Midbrain (tissue), 1 donor: ENCODE results near the gene MRTFA.

ENCODE experiments used
- DNase-seq: peaks from one replicate; lab custom pipeline; 2025; lab: John Stamatoyannopoulos, UW

Gene MRTFA

GRCh38 chr22:40491990-40492631, 144.4 kb downstream of the MRTFA start:
- peak; percentile 77 for DNase-seq

DNA sequence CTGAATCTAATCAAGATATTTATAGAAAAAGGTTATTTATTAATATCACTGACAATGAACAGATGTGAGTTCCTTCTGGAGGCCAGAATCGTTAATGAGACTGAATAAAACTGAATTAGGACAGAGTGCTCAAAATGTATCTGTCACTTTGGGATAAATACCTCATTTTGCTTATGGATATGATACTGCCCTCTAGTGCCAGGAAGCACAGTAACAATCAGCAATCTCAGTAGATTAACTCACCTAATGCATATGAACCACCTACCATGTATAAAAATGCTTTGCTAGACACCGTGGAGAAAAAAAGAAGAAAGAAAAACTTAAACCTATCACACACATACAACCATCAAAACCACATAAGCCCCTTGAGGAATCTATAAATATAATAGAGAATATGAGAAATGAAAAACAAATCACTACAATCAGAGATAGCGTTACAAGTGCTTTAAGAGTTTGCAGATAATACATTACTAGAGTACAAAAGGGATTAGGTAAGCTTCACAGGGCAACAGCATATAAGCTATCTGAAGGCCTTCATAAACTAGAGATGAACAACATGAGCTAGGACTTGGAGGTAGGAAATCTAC, 148.8 kb downstream of the MRTFA start:
- peak; percentile 35 for DNase-seq

DNA sequence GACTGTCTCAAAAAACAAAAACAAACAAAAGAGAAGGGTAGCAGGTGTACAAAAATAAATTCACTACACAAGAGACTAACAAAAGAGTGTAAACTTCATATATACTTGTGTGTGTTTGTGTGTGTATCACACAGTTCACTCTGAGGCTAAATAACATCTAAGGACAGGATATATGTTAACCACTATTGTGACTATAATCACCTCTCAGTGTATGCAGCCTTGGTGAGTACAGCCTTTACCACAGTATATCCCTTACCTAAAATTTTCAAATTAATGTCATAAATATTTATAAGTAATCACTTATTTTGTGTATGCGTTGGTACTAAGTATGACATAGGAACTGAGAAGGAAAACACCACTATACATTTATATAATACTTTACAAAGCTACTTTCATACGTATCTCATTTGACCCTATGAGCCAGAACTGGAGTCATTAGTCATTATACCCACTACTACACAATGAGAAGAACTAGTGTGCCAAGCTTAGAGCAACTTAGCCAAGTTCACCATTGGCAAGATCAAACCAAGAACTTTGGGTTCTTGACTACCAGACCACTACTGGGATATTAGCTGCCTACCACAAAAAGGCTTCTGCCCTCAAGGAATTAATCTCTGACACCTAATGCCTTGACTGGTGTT, 149.4 kb downstream of the MRTFA start:
- DNase-seq = no peak

DNA sequence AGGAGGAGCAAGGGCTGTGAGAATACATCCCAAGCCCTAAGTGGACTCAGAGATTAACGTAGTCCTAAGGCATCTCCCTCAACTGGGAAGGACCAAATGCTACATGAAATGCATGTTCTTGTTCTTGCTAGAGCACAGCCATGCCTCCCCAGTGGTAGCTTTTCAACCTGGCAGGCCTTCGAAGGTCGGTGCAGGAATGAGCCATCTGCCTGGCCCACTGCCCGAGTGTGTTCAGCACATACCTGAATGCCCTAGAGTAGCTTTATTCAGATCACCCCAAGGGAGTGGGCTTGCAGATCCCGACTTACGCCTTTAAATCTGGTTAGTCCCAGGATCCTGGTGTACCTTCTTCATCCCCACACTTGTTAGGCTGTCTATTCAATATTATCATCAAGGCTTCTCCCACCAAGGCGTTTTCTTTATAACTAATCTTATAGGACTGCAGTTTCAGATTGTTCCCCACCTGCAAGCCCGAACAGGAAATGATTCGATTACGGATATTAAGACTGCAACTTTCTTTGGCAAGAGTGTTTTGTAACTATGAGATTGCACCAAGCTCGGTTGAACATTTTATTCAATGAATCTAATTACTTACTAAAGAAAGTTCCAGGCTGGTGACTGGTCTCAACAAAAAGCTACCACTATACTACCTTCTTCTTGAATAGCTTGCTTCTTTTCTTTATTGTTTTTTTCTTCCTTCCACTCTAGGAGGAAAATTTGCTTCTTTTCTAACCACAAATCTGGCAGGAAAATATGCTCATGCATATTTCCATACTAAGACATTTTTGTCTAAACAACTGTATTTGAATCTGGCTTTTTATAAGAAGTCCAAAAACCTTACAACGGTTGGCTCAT, 150.5 kb downstream of the MRTFA start:
- DNase-seq = no peak

DNA sequence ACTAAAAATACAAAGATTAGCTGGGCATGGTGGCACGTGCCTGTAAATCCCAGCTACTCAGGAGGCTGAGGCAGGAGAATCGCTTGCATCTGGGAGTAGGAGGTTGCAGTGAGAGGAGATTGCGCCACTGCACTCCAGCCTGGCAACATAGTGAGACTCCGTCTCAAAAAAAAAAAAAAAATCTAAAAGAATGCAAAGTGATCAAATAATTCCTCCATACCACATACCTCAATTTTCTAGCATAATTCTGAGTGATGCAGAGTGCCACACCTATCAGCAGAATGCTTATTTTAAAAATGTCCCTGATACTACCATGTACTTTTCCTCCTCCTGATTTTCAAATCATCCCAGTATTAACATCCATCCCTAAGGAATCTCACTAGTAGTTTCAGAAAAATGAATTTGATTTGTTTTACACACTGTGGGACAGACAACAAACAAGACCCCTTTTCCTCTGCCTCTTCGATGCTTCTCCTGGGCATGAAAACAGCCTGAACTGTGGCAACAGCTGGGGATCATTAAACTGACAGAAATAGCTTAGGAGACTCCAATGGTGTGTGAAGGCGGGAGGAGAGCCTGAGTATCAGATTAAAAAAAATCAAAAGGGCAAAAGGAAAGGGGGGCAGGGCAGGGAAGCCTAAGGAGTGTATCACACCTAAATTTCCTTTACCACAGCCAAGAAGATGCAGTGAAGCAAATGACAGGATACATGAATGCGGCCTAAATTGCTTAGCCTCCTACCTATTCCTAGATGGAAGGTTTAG, 151.4 kb downstream of the MRTFA start:
- no peak for DNase-seq

GRCh38 chr22:40482886-40483285, 153.6 kb downstream of the MRTFA start:
- DNase-seq = no peak

GRCh38 chr22:40482391-40482790, 154.1 kb downstream of the MRTFA start:
- DNase-seq = no peak

- no peak for DNase-seq
Observed at GRCh38 chr22:40480996-40481395, 155.5 kb downstream of the MRTFA start.

GRCh38 chr22:40479887-40480538, 156.5 kb downstream of the MRTFA start:
- no peak for DNase-seq

DNA sequence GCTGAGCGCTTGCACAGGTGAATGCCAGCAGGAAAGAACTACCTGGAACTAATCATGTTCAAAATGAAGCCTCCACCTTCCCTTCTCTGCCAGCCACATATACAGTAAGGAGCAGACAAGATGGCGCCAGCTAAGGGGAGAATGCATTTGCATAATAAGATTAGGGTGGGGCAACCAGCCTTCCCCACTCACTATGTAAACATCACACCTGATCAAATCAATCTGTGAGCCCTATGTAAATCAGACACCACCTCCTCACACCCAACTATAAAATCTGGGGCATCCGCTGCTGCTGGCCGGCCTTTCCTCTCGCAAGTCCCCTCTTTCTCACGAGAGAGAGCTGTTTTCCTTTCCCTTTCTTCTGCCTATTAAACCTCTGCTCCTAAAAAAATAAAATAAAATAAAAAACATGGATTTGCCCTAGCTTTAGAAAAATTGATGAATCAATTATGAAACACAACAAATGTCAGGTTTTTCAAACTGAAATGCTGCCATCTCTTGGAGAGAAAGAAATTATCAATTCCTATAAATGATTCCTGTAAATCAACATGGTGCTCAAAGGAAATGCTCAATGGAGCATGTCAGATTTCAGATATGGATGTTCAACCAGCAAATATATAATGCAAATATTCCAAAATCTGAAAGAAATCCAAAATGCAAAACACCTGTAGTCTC, 157.3 kb downstream of the MRTFA start:
- no peak for DNase-seq

DNA sequence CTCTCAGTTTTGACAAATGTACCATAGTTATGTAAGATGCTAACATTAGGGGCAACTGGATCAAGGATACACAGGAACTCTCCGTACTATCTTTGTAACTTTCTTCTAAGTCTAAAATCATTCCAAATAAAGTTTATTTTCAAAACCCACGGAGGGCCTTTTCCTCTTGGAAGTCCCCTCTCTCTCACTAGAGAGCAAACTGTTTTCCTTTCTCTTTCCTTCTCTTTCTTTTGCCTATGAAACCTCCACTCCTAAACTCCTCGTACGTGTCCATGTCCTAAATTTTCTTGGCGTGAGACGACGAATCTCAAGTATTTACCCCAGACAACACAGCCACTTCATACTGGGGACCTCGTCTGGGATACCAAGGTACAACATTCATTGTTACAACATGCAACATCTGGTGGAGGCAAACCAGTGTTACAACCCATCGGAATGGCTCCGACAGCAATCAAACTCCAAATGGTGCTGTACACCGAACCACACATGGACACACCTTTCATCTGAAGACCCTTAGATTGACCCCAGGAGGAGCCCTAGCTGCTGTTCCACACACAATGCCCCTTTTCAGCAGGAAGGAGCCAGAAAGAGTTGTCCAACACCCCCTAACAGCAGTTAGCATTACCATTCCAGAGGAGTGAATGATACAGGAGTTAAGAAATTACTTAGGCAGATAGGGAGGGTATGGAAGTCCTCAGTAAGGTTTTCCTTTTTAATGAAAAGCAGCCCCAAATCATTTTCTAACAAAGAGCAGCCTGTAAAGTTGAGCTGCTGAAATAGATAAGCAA, 158.0 kb downstream of the MRTFA start:
- no peak for DNase-seq

DNA sequence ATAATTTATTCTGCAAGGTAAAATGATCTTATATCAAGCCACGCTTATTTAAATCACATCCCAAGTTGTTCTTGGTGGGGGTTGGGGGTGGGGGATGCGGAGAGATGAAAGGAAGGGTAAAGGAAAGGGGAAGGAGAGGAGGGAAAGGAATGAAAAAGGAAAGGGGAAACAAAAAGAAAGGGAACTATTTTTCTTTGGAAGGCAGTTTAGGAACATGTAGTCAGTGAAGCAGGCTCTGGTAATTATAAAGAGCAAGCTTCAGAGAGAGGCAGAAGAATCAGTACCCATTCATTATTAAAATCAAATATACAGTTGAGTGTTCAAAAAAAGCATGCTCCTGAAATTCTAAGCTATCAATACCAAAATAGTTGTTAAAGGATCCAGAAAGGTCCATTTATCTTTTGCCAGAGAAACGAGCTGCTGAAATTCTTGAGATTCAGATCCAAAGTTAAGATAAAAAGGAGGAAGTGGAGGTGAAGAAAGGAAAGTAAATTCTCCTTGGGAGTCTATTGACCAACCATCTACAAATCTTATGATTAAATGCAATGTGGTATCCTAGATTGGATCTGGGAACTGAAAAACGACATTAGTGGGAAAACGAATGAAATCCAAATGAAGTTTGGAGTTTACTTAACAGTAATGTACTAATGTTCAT, 158.7 kb downstream of the MRTFA start:
- no peak for DNase-seq

DNA sequence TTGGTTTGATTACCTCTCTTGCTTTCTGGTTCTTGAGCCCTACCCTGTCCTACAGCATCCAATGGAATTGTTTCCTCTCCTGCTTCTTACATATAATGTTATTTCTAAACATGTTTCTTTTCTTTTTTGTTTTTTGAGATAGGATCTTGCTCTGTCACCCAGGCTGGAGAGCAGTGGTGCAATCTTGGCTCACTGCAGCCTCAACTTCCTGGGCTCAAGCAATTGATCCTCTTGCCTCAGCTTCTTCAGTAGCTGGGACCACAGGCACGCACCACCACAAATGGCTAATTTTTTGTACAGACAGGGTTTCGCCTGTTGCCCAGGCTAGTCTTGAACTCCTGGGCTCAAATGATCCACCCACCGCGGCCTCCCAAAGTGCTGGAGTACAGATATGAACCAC, 160.2 kb downstream of the MRTFA start:
- DNase-seq = no peak

- no peak for DNase-seq
Observed at GRCh38 chr22:40473703-40474102, 162.8 kb downstream of the MRTFA start.

DNA sequence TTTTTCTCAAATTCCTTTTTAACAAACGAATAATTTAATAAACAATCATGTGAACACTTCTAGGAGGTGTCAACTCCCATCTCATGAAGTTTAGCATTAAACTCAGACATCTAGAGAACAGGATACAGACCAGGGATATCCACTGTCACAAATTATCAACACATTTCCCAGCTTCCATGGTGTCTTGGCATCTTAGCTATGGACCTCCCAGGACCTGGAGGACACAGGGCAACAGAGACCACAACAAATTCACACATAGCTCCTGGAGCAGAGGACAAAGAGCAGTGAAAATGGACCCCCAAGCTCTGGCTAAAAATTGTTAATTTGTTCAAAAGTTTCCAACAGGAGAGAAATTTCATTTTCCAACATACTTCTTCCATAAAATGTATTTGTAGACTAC, 163.9 kb downstream of the MRTFA start:
- DNase-seq = no peak

- no peak for DNase-seq
Observed at GRCh38 chr22:40472051-40472450, 164.5 kb downstream of the MRTFA start.

DNA sequence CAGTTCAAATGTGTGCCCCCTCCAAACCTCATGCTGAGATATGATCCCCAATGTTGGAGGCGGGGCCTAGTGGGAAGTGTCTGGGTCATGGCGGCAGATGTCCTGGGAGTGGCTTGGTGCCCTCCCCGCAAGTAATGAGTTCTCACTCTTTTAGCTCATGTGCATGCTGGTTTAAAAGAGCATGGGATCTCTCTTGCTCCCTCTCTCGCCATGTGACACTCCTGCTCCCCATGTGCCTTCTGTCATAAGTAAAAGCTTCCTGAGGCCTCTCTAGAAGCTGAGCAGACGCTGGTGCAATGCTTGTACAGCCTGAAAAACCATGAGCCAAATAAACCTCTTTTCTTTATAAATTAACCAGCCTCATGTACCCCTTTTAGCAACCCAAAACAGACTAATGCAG, 167.3 kb downstream of the MRTFA start:
- DNase-seq = no peak

DNA sequence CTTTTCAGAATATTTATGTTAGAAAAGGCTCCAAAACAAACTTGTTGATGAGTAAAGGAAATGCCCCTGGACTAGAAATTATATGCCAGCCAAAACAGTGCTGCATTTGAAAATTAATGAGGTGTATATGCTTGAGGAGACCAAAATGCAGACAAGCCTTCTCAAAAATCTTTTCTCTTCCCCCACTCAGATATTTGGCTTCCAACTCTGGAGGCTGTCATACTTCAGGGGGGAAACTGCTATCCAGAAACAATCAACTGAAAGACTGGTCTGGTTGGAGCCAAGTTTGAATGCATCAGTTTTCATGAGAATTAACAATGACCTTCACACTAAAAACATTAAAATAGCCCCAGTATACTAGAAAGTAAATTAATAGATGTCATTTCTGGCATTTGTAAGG, 167.9 kb downstream of the MRTFA start:
- no peak for DNase-seq

GRCh38 chr22:40466976-40467375, 169.5 kb downstream of the MRTFA start:
- DNase-seq = no peak

DNA sequence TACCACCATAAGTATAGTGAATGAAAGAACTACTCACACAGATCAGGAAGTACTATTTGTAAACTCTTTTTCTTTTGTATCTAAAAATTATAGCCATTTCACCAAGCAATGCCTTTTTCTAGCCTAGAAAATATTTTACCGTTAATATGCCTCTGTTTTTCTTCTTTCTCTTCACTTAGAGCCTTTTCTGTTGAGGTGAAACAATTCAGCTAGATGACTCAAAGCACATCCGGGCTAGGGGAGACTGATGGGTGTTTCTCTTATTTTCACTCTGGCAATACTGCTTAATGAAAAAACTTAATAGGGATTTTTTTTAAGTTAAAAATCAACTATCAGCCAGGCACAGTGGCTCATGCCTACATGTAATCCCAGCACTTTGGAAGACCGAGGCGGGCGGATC, 172.8 kb downstream of the MRTFA start:
- DNase-seq = no peak
